Fibroblast of mammary gland (primary cell): Measurements from ENCODE around the gene NELFCD.
"Not testable (repeated sequence)": the region's sequence is repeated elsewhere in the genome, so short reads cannot be mapped to it uniquely, and the experiment has no call there.

Experiments used
- DNase-seq: peaks from one replicate; pipeline ENCODE4 v3.0.0-alpha.2; 2010; ENCODE audit warnings: low read depth
- H3K4me3 ChIP-seq: 2 replicates; pipeline ENCODE4 v1.5.1; 2011; ENCODE audit warnings: low read depth, mild to moderate bottlenecking, low read length, moderate library complexity; ENCODE audit not compliant: control insufficient read depth
- TF ChIP-seq, protein P1 (sequence below): conservative IDR thresholded peaks from 2 replicates; pipeline ENCODE4 v1.5.1; 2011; ENCODE audit warnings: low read depth, low read length, inconsistent platforms; ENCODE audit not compliant: control insufficient read depth, insufficient read depth

Gene NELFCD

GRCh38 chr20:58982406-58983114 lies 1.5 kb downstream of the NELFCD start:
- TF ChIP-seq, protein P1, sequence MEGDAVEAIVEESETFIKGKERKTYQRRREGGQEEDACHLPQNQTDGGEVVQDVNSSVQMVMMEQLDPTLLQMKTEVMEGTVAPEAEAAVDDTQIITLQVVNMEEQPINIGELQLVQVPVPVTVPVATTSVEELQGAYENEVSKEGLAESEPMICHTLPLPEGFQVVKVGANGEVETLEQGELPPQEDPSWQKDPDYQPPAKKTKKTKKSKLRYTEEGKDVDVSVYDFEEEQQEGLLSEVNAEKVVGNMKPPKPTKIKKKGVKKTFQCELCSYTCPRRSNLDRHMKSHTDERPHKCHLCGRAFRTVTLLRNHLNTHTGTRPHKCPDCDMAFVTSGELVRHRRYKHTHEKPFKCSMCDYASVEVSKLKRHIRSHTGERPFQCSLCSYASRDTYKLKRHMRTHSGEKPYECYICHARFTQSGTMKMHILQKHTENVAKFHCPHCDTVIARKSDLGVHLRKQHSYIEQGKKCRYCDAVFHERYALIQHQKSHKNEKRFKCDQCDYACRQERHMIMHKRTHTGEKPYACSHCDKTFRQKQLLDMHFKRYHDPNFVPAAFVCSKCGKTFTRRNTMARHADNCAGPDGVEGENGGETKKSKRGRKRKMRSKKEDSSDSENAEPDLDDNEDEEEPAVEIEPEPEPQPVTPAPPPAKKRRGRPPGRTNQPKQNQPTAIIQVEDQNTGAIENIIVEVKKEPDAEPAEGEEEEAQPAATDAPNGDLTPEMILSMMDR = no peak
- DNase-seq = no peak
- H3K4me3 ChIP-seq = peak overlapping the region; percentile 86

DNA sequence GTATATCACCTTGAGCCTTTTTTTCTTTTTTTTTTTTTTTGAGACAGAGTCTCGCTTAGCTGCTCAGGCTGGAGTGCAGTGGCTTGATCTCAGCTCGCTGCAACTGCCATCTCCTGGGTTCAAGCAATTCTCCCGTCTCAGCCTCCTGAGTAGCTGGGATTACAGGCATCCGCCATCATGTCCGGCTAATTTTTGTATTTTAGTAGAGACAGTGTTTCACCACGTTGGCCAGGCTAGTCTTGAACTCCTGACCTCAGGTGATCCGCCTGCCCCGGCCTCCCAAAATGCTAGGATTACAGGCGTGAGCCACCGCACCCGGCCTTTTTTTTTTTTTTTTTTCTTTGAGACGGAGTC lies 2.0 kb downstream of the NELFCD start:
- not testable (repeated sequence) for DNase-seq, H3K4me3 ChIP-seq

DNA sequence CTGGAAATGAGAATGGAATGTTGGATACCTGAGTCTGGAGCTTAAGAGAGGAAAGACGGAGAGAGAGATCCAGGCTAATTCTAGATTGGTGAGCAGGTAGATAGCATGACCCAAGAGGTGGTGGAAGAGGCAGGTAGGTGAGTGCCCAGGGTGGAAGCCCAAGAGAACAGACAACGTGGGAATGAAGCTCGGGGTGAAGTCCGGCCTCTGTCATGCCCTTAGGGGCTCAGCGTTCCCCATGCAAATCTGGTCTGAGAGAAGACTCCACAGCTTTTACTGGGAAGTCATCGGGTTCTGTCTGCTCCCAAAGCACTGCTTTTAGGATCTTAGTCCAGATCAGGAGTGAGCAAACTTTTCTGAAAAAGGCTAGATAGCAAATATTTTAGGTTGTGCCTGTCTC lies 3.6 kb downstream of the NELFCD start:
- no peak for DNase-seq
- no peak overlapping the region for H3K4me3 ChIP-seq
- TF ChIP-seq, protein P1 = no peak

DNA sequence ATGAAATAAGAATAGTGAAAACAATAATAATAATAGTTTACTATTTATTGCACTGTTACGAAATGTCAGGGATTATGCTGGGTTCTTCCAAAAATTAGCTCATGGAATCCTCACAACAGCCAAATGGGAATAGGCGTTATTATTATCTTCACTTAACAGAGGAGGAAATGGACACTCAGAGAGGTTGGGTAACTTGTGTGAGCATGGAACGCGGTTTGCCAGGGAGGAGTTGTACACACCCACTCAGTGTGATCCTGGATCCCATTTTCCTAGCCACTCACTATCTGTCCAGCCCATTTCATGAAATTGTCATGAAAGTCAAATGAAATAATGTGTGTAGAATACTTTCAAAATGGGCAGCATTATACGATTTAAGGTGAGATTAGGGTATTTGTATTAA lies 4.6 kb downstream of the NELFCD start:
- H3K4me3 ChIP-seq = no peak overlapping the region
- DNase-seq = peak; percentile 46
- TF ChIP-seq, protein P1 = no peak

DNA sequence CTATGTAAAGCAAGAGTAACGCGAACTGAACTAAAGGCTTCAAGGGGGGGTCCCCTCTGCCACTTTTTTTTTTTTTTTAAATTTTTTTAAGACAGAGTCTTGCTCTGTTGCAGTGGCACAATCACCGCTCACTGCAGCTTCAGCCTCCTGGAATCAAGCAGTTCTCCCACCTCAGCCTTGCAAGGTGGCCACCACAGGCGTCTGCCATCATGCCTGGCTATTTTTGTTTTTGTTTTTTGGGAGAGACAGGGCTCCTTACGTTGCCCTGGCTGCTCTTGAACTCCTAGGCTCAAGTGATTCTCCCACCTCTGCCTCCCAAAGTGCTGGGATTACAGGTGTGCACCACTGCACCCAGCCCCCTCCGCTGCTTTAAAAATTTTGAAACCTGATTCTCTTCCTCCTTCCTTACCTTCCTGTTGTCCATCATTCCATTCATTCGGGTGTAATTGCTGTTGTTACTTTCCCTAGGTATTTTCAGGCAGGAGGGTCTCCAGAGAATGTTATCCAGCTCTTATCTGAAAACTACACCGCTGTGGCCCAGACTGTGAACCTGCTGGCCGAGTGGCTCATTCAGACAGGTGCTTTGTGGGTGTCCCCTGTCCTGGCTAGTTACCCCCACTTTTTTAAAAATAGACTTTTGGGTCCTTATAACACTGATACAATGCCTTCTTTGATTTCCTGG lies 5.4 kb downstream of the NELFCD start:
- TF ChIP-seq, protein P1 = no peak
- no peak overlapping the region for H3K4me3 ChIP-seq
- no peak for DNase-seq

- TF ChIP-seq, protein P1 = no peak
- DNase-seq = no peak
- H3K4me3 ChIP-seq = no peak overlapping the region
These were observed 6.0 kb downstream of the NELFCD start for GRCh38 chr20:58986968-58987517.

DNA sequence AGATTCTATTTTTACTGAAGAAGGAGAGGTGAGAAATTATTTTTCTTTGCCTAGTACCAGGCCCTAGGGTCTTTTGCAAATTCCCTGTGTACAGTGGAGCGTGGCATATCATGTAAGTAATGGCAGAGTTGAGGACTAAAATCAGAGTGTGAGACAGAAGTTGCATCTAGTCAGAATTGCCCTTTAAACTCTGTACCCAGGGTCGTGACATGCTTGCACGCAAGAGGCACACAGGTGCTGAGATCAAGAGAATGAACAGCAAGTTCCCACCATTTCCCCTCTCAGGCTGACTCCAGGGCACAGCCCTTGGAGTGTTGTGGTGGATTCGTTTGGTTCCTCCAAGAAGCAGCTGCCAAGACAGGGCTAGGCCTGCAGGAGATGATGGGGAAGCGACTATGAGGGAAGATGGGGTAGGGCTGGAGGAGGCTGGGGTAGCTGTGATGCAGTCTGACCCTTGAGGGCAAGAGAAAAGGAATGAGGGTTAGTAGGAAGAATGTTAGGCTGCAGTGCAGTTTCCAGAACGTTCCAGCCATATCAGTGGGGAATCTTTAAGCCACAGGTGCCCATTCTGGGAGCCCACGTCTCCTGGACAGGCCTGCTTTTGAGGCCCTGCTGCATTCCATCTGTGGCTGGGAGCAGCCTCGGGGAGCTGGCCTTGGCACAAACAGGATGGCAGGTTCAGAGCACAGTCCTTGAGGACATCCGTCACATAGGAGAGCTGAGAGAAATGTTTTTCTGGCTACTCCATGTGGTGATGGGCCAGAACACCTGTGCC lies 6.9 kb downstream of the NELFCD start:
- H3K4me3 ChIP-seq = no peak overlapping the region
- DNase-seq = no peak
- TF ChIP-seq, protein P1 = no peak
